HFFc6 (cell line): ENCODE results near the gene ATRX. TPM values are rescaled to one million over a fixed set of nuclear protein-coding genes. Genes with fewer than 3 reads are reported as not detected.
"Not testable (repeated sequence)": the region's sequence is repeated elsewhere in the genome, so short reads cannot be mapped to it uniquely, and the experiment has no call there.

ENCODE experiments used
- DNase-seq: peaks from one replicate; pipeline ENCODE4 v3.0.0-alpha.2; 2018
- H3K27ac Mint-ChIP-seq: 2 replicates; pipeline ENCODE4 v1.8.0; 2020; ENCODE audit warnings: mild to moderate bottlenecking, mixed read lengths
- H3K27me3 Mint-ChIP-seq: 2 replicates; pipeline ENCODE4 v1.8.0; 2021; ENCODE audit warnings: mild to moderate bottlenecking, moderate library complexity, mixed read lengths; ENCODE audit not compliant: insufficient read depth
- H3K36me3 Mint-ChIP-seq: 2 replicates; pipeline ENCODE4 v1.8.0; 2021; ENCODE audit warnings: low read depth, mixed read lengths
- H3K4me1 Mint-ChIP-seq: 2 replicates; pipeline ENCODE4 v1.8.0; 2020; ENCODE audit warnings: low read depth, mixed read lengths
- H3K4me3 Mint-ChIP-seq: 2 replicates; pipeline ENCODE4 v1.8.0; 2020; ENCODE audit warnings: mild to moderate bottlenecking, moderate library complexity, mixed read lengths
- H3K9me3 Mint-ChIP-seq: 2 replicates; pipeline ENCODE4 v1.8.0; 2020; ENCODE audit warnings: mild to moderate bottlenecking, mixed read lengths
- total RNA-seq, 6 experiments: library from RNA; stranded (reverse); fragmentation: NEBNext Ultra II Directional; extraction: Animal tissue kit (Norgen Biotek cat#: 25700); gene quantifications; 2 replicates in 1 of 6; 3 replicates in 5 of 6; pipeline ENCODE4 v1.2.3, GENCODE V29; 2021
- TF ChIP-seq, protein P1 (sequence below): fragments of 200-600 bp; sonication (generic); IDR thresholded peaks from 2 replicates; pipeline ENCODE4 v1.5.0; 2021; ENCODE audit warnings: antibody characterized with exemption, mild to moderate bottlenecking

Gene ATRX
- total RNA-seq, 6 experiments from 2014 or later = 49.4 to 65.1 (median 54.5) TPM

DNA sequence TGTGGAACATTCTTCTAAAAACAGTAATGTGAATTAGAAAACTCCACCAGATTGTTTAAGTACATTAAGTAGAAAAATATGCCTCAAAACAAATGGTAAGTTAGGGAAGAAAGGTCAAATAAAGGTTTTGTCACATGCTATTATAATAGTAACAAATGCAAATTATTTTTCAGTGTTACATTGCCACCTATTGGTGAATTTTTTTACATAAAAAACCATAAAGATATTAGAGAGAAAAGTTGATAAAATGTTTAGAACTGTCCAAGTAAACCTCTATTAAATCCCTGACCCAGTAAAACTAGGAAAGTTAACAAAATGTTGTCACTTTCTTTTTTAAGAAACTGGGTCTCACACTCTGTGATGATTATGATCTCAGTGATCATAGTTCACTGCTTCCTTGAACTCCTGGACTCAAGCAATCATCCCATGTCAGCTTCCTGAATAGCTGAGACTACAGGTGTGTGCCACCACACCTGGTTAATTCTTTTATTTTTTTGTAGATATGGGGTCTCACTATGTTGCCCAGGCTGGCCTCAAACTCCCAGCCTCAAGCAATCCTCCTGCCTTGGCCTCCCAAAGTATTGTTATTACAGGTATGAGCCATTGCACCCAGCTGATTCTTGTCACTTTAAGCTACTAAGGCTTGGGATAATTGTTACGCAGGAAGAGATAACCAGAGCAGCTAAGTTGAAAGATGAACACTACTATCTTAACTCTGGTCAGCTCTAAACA is 157.6 kb downstream of the ATRX start:
- Mint-ChIP-seq H3K27me3 (no peaks in the 10 kb centered on the region), H3K27ac (no peak overlapping the region; the same call in 1 of the 2 replicates), H3K4me1 (no peaks in the 10 kb centered on the region), H3K9me3 (no peaks in the 10 kb centered on the region), H3K4me3 (no peak overlapping the region), H3K36me3 (peaks cover 8% of the 10 kb centered on the region)
- TF ChIP-seq, protein P1, sequence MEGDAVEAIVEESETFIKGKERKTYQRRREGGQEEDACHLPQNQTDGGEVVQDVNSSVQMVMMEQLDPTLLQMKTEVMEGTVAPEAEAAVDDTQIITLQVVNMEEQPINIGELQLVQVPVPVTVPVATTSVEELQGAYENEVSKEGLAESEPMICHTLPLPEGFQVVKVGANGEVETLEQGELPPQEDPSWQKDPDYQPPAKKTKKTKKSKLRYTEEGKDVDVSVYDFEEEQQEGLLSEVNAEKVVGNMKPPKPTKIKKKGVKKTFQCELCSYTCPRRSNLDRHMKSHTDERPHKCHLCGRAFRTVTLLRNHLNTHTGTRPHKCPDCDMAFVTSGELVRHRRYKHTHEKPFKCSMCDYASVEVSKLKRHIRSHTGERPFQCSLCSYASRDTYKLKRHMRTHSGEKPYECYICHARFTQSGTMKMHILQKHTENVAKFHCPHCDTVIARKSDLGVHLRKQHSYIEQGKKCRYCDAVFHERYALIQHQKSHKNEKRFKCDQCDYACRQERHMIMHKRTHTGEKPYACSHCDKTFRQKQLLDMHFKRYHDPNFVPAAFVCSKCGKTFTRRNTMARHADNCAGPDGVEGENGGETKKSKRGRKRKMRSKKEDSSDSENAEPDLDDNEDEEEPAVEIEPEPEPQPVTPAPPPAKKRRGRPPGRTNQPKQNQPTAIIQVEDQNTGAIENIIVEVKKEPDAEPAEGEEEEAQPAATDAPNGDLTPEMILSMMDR = peak; percentile 60
- no peak for DNase-seq

DNA sequence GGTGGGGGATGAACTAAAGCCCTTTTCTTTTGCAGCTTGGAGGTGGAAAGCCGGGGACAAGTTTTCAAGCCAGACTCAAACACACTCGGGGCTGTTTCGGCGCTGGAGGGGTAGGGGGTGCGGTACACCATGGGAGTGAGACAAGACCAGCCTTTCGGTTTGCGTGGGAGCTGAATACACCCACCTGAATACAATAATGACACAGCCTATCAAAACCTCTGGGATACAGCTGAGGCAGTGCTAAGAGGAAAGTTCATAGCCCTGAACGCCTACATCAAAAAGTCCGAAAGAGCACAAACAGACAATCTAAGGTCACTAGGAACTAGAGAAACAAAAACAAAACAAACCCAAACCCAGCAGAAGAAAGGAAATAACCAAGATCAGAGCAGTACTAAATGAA is 163.3 kb downstream of the ATRX start:
- Mint-ChIP-seq H3K27me3 (no peaks in the 10 kb centered on the region), H3K36me3 (peaks cover 11% of the 10 kb centered on the region), H3K9me3 (no peaks in the 10 kb centered on the region), H3K4me3 (no peak overlapping the region), H3K4me1 (no peaks in the 10 kb centered on the region), H3K27ac (no peak overlapping the region)
- TF ChIP-seq, protein P1 = no peak
- DNase-seq = no peak

DNA sequence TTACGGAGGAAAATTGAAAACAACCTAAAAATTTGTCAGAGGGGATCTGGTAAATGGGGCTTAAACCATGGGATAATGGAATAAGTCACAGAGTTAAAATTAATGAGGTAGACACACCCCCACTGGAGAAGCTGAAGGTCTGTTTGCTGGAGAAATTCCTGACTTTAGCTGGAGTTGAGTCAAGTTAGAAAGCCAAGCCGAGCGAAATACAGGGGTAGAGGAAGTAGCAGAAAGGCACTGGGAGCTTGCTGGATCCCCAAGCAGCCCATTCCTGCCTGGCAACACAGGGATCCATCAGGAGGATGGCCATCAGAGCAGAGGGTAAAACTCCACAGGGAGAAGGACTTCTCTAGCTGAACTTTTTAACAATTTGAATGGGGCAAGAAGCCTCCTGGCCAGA is 163.8 kb downstream of the ATRX start:
- Mint-ChIP-seq H3K9me3 (no peaks in the 10 kb centered on the region), H3K4me1 (no peaks in the 10 kb centered on the region), H3K27ac (no peak overlapping the region), H3K27me3 (no peaks in the 10 kb centered on the region), H3K4me3 (no peak overlapping the region), H3K36me3 (peaks cover 11% of the 10 kb centered on the region)
- no peak for DNase-seq
- TF ChIP-seq, protein P1 = no peak

DNA sequence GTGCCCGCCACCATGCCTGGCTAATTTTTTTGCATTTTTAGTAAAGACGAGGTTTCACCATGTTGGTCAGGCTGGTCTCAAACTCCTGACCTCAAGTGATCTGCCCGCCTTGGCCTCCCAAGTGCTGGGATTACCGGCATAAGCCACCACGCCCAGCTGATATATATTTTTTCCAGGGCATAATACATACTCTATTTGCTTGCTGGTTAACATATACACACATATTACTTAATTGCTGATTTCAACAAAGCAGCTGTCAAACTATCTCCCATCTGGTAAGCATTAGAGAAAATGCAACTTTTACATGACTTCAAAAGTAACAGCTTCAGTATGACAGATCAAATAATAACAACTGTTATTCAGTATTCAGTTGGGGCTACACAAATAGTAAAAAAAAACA is 164.6 kb downstream of the ATRX start:
- H3K36me3 Mint-ChIP-seq = peaks cover 11% of the 10 kb centered on the region
- H3K27me3 Mint-ChIP-seq, DNase-seq, H3K4me3 Mint-ChIP-seq, H3K4me1 Mint-ChIP-seq, H3K9me3 Mint-ChIP-seq, H3K27ac Mint-ChIP-seq: not testable (repeated sequence)

DNA sequence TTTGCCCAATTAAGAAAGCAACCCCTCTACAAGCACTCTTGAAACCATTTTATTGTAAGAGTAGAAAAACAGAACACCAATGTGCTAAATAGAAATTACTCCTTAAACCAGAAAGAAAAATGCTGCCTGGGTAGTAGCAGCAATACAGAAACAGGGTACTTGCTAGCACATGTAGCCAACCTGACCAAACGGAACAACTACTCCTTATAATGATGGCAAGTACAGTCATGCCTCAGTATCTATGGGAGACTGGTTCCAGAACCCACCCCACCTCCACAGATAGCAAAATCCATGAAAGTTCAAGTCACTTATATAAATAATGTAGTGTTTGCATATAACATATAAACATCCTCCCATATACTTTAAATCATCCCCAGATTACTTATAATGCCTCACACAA is 168.8 kb downstream of the ATRX start:
- DNase-seq = no peak
- Mint-ChIP-seq H3K4me1 (no peaks in the 10 kb centered on the region), H3K27ac (no peak overlapping the region), H3K4me3 (no peak overlapping the region), H3K9me3 (no peaks in the 10 kb centered on the region), H3K27me3 (no peaks in the 10 kb centered on the region), H3K36me3 (peaks cover 3% of the 10 kb centered on the region; the same call in 1 of the 2 replicates)
- TF ChIP-seq, protein P1 = no peak

DNA sequence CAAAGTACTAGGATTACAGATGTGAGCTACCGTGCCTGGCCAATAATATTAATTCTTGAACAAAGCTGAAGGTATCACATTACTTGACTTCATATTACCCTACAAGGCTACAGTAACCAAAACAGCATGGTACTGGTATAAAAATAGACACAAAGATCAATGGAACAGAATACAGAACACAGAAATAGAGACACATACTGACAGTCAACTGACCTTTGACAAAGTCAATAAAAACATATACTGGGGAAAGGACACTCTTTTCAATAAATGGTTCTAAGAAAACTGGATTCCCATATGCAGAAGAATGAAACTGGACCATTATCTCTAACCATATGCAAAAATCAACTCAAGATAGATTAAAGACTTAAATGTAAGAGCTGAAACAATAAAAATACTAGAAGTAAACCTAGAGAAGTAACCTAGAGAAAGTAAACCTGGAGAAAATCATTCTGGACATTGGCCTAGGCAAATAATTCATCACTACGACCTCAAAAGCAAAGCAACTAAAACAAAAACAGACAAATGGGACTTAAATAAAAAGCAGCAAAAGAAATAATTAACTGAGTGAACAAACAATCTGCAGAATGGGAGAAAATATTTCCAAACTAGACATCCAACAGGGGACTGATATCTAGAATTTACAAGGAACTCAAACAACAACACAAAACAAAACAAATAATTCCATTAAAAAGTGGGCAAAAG is 182.2 kb downstream of the ATRX start:
- Mint-ChIP-seq H3K4me1 (no peaks in the 10 kb centered on the region), H3K36me3 (0 out of 2 replicates have a peak, but pooled peaks cover 4% of the 10 kb centered on the region), H3K27me3 (peaks cover 2% of the 10 kb centered on the region; the same call in 1 of the 2 replicates), H3K27ac (no peak overlapping the region), H3K4me3 (no peak overlapping the region), H3K9me3 (no peaks in the 10 kb centered on the region)
- TF ChIP-seq, protein P1 = no peak
- DNase-seq = no peak
